Astrocyte of the hippocampus (primary cell): Measurements from ENCODE around the gene GPR108.
A peak's percentile ranks its signal among the peaks of the same experiment; 100 is the strongest.
"Not testable (repeated sequence)": the region's sequence is repeated elsewhere in the genome, so short reads cannot be mapped to it uniquely, and the experiment has no call there.

Experiments used
- DNase-seq: peaks from one replicate; pipeline ENCODE4 v3.0.0; 2011; ENCODE audit warnings: low read depth, low spot score

The GPR108 gene

GRCh38 chr19:6737284-6737872 lies at the start of gene GPR108:
Gene GPR108, minus strand, starts transcription at chr19:6737580. Its CDS starts 4 bp downstream, at chr19:6737576.
- peak; percentile 100 for DNase-seq

- no peak for DNase-seq
These were observed 41.8 kb upstream of the GPR108 start for GRCh38 chr19:6779206-6779605.

- no peak for DNase-seq
These were observed 41.0 kb upstream of the GPR108 start for GRCh38 chr19:6778386-6778785.

GRCh38 chr19:6777434-6777833 lies 40.1 kb upstream of the GPR108 start:
- no peak for DNase-seq

GRCh38 chr19:6776999-6777398 lies 39.6 kb upstream of the GPR108 start:
- no peak for DNase-seq

GRCh38 chr19:6776045-6776444 lies 38.7 kb upstream of the GPR108 start:
- DNase-seq: not testable (repeated sequence)

GRCh38 chr19:6774821-6775707 lies 37.7 kb upstream of the GPR108 start:
- DNase-seq: no peak

GRCh38 chr19:6773323-6773931 lies 36.0 kb upstream of the GPR108 start:
- no peak for DNase-seq

- DNase-seq: no peak
These were observed 35.5 kb upstream of the GPR108 start for GRCh38 chr19:6772866-6773322.

- no peak for DNase-seq
These were observed 34.9 kb upstream of the GPR108 start, which contains the start of gene VAV1 for GRCh38 chr19:6772028-6772865. Gene VAV1, plus strand, starts transcription at chr19:6772708. Its CDS starts 100 bp downstream, at chr19:6772808.

- not testable (repeated sequence) for DNase-seq
These were observed 34.3 kb upstream of the GPR108 start for GRCh38 chr19:6771648-6772027.

- DNase-seq: peak; percentile 26
These were observed 31.7 kb upstream of the GPR108 start for GRCh38 chr19:6769006-6769619.

- DNase-seq: no peak
These were observed 30.9 kb upstream of the GPR108 start for GRCh38 chr19:6768236-6768785.

- DNase-seq: peak; percentile 43
These were observed 30.2 kb upstream of the GPR108 start, which contains the start of gene SH2D3A for GRCh38 chr19:6767357-6768235. Gene SH2D3A, minus strand, starts transcription at chr19:6767435. Its CDS starts 3,687 bp downstream, at chr19:6763748.

GRCh38 chr19:6767081-6767356 lies 29.6 kb upstream of the GPR108 start:
- DNase-seq: no peak

- no peak for DNase-seq
These were observed 29.1 kb upstream of the GPR108 start for GRCh38 chr19:6766357-6767080.

GRCh38 chr19:6765738-6766356 lies 28.5 kb upstream of the GPR108 start:
- DNase-seq: peak; percentile 47

- not testable (repeated sequence) for DNase-seq
These were observed 24.9 kb upstream of the GPR108 start for GRCh38 chr19:6762253-6762797.
